Endothelial cell of umbilical vein (primary cell): Measurements from ENCODE around the gene TMTC1. TPM values are rescaled to one million over a fixed set of nuclear protein-coding genes. Genes with fewer than 3 reads are reported as not detected.

ENCODE experiments used
- BruUV-seq: library from RNA; stranded (reverse); fragments of 400-500 nt; replicated peaks from 2 replicates; lab custom pipeline; 2021; lab: Mats Ljungman, UMichigan
- CTCF ChIA-PET: fragments of 300-600, 350-600 bp; sonication (Branson Sonifier 250); formaldehyde crosslinking; loops from one replicate; lab custom pipeline; 2021; ENCODE audit warnings: antibody characterized with exemption, inconsistent platforms; lab: Charles Lee
- POLR2A ChIA-PET: fragments of 300-600, 350-600 bp; sonication (Branson Sonifier 250); formaldehyde crosslinking; loops from one replicate; lab custom pipeline; 2021; ENCODE audit warnings: antibody characterized with exemption, inconsistent platforms; lab: Charles Lee
- DNase-seq: peaks from one replicate; pipeline ENCODE4 v3.0.0-alpha.2; 2011; ENCODE audit warnings: low read depth, low spot score
- FAIRE-seq: peaks from 2 replicates; lab custom pipeline; 2011; peaks lifted over from hg19 to GRCh38; lab: Jason Lieb, UNC
- H2AFZ ChIP-seq: 2 replicates; pipeline ENCODE4 v1.6.0; 2012; ENCODE audit warnings: low read depth, low read length, control low read depth, inconsistent platforms
- H3K27ac ChIP-seq: 2 replicates; pipeline ENCODE4 v1.5.1; 2011; ENCODE audit warnings: low read depth, mild to moderate bottlenecking, control low read depth, low read length, moderate library complexity; ENCODE audit not compliant: insufficient read depth
- H3K27me3 ChIP-seq, 2 experiments: 2 replicates each; pipeline versions ENCODE4 v1.6.0 to v1.6.1; 2011; ENCODE audit warnings: low read length in 2 of 2, mixed read lengths in 1 of 2; ENCODE audit not compliant: control insufficient read depth in 2 of 2, insufficient read depth in 2 of 2
- H3K36me3 ChIP-seq, 2 experiments: 2 replicates in 1 of 2; 3 replicates in 1 of 2; pipeline ENCODE4 v1.5.1; 2011; ENCODE audit warnings: low read length in 2 of 2, mild to moderate bottlenecking in 1 of 2, moderate library complexity in 1 of 2; ENCODE audit not compliant: control insufficient read depth in 2 of 2, insufficient read depth in 2 of 2; ENCODE audit errors: extremely low read depth in 1 of 2
- H3K4me1 ChIP-seq: 3 replicates; pipeline ENCODE4 v1.5.1; 2011; ENCODE audit warnings: mild to moderate bottlenecking, low read length; ENCODE audit not compliant: control insufficient read depth, insufficient read depth; ENCODE audit errors: extremely low read depth
- H3K4me2 ChIP-seq: 2 replicates; pipeline ENCODE4 v1.6.1; 2011; ENCODE audit warnings: low read length, control low read depth, mixed read lengths; ENCODE audit not compliant: insufficient read depth
- H3K4me3 ChIP-seq, 3 experiments: fragments of 200-600 bp in 1 of 3; sonication (generic), shearing (Covaris generic) in 1 of 3; replicated peaks in 1 of 3; 2 replicates each; pipeline ENCODE4 v1.5.1; 2011 to 2016; ENCODE audit warnings: control low read depth in 3 of 3, low read length in 3 of 3, mild to moderate bottlenecking in 2 of 3, inconsistent platforms in 1 of 3, low read depth in 1 of 3, moderate library complexity in 1 of 3; ENCODE audit not compliant: insufficient read depth in 1 of 3
- H3K79me2 ChIP-seq: 2 replicates; pipeline ENCODE4 v1.6.0; 2012; ENCODE audit warnings: low read length, inconsistent platforms; ENCODE audit not compliant: control insufficient read depth, insufficient read depth
- H3K9ac ChIP-seq: replicated peaks from 2 replicates; pipeline ENCODE3; 2011; ENCODE audit warnings: low read length, control low read depth; ENCODE audit not compliant: insufficient read depth; ENCODE audit errors: extremely low read depth
- H3K9me1 ChIP-seq: replicated peaks from 3 replicates; pipeline ENCODE4 v1.6.0; 2011; ENCODE audit warnings: mild to moderate bottlenecking, low read length; ENCODE audit not compliant: control insufficient read depth, insufficient read depth; ENCODE audit errors: extremely low read depth
- H3K9me3 ChIP-seq: replicated peaks from 2 replicates; pipeline ENCODE4 v1.5.1; 2012; ENCODE audit warnings: low read length, inconsistent platforms; ENCODE audit not compliant: control insufficient read depth, insufficient read depth
- H4K20me1 ChIP-seq: replicated peaks from 2 replicates; pipeline ENCODE3; 2011; ENCODE audit warnings: mild to moderate bottlenecking, low read length; ENCODE audit not compliant: control insufficient read depth, insufficient read depth; ENCODE audit errors: extremely low read depth
- EZH2 ChIP-seq: IDR thresholded peaks from 2 replicates; pipeline ENCODE4 v1.6.1; 2012; ENCODE audit warnings: borderline replicate concordance, low read depth, mild to moderate bottlenecking, moderate library complexity, low read length, inconsistent platforms; ENCODE audit not compliant: severe bottlenecking
- FOS ChIP-seq: IDR thresholded peaks from 2 replicates; pipeline ENCODE4 v1.6.1; 2011; ENCODE audit warnings: mild to moderate bottlenecking, low read length, moderate library complexity, borderline replicate concordance; ENCODE audit not compliant: insufficient read depth
- GATA2 ChIP-seq: IDR thresholded peaks from 2 replicates; pipeline ENCODE4 v1.7.0; 2011; ENCODE audit warnings: low read depth, mild to moderate bottlenecking, moderate library complexity, mixed read lengths, low read length; ENCODE audit not compliant: insufficient read length, insufficient read depth
- JUN ChIP-seq: IDR thresholded peaks from 2 replicates; pipeline ENCODE4 v1.6.1; 2011; ENCODE audit warnings: borderline replicate concordance, low read depth; ENCODE audit not compliant: insufficient read length, insufficient read depth
- MYC ChIP-seq: IDR thresholded peaks from one replicate; pipeline ENCODE4 v1.6.1; 2011; ENCODE audit warnings: mild to moderate bottlenecking, low read depth, low read length
- POLR2A ChIP-seq: IDR thresholded peaks from 2 replicates; pipeline ENCODE4 v1.6.1; 2012; ENCODE audit warnings: low read depth, mild to moderate bottlenecking, control low read depth, low read length
- POLR2AphosphoS5 ChIP-seq: IDR thresholded peaks from 2 replicates; pipeline ENCODE4 v1.6.1; 2012; ENCODE audit warnings: low read depth, mild to moderate bottlenecking, control low read depth, low read length, moderate library complexity; ENCODE audit not compliant: insufficient read depth
- dilution Hi-C: fragments of 300-500 bp; cut with MboI; formaldehyde crosslinking; loops from one replicate; pipeline ENCODE4 v1.15.0; 2019; ENCODE audit warnings: low sequenced_read_pairs; ENCODE audit not compliant: extremely low pct_ligation_motif_present
- intact Hi-C: fragments of 100-400 bp; cut with micrococcal nuclease; formaldehyde crosslinking; loops from one replicate; pipeline ENCODE4 v1.10.0; 2022
- polyA plus RNA-seq, 4 experiments: library from polyadenylated mRNA; depleted of rRNA in 3 of 4; stranded (reverse) in 3 of 4; unstranded in 1 of 4; fragments of >200 nt; gene quantifications; 2 replicates each; pipeline versions ENCODE4 v1.2.1 to v1.2.3, GENCODE V29; 2011 to 2012; ENCODE audit warnings: missing spikeins in 1 of 4
- total RNA-seq: library from RNA; stranded (reverse); gene quantifications from 2 replicates; pipeline ENCODE4 v1.2.3, GENCODE V29; 2021
- TF ChIP-seq, protein P1 (sequence below), 2 donors: IDR thresholded peaks; 1 replicate in 1 of 2; 2 replicates in 1 of 2; pipeline ENCODE4 v1.5.1; 2011; ENCODE audit warnings: low read length in 2 of 2, mild to moderate bottlenecking in 2 of 2, moderate library complexity in 2 of 2, control low read depth in 1 of 2, inconsistent platforms in 1 of 2, low read depth in 1 of 2; ENCODE audit not compliant: insufficient read depth in 1 of 2; ENCODE audit errors: extremely low read depth in 1 of 2
- TF ChIP-seq, protein P2 (sequence below): IDR thresholded peaks from 2 replicates; pipeline ENCODE4 v1.6.1; 2011; ENCODE audit not compliant: insufficient read depth, insufficient read length

TMTC1 gene
- total and polyA plus RNA-seq, 2 donors (not counting 3 experiments of a cell fraction or from before 2014, with no cell fraction given), result 5.4 to 5.9 TPM

DNA sequence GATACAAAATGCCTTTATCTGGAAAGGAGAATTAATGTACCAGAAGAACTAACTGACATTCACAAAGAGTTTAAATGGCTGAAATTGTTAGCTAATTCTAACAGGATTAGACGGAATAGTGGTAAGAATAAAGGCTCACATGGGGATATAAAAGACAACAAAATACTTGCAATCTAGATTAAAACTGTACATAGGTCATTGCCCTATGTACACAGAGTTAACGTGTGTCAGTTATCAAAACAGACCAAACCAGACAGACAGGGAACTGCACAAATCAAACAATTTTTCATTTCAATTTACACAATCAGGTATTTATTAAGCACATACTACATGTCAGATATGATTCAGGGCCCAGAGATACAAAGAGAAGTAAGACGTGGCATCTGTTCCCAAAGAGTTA is 12.6 kb downstream of the TMTC1 start:
- no peak overlapping the region for H3K4me2 ChIP-seq
- BruUV-seq, result no TSS peak

More for the DNA sequence above, 12.6 kb downstream of the TMTC1 start:
- ChIA-PET CTCF (no interaction called here), POLR2A (no interaction called here)
- dilution Hi-C loops, result no loop called here
- Histone ChIP-seq H3K9me3 (no peaks in the 10 kb centered on the region), H3K79me2 (no peaks in the 10 kb centered on the region), H3K27me3 (no peaks in the 10 kb centered on the region), H3K9me1 (no peaks in the 10 kb centered on the region), H3K27ac (no peak overlapping the region), H3K9ac (no peak overlapping the region), H4K20me1 (no peaks in the 10 kb centered on the region), H3K4me3 (no peak overlapping the region), H3K36me3 (no peaks in the 10 kb centered on the region), H3K4me1 (no peaks in the 10 kb centered on the region), H2AFZ (no peak overlapping the region)
- DNase-seq (no peak), FAIRE-seq (no peak)
- TF ChIP-seq, protein P1, sequence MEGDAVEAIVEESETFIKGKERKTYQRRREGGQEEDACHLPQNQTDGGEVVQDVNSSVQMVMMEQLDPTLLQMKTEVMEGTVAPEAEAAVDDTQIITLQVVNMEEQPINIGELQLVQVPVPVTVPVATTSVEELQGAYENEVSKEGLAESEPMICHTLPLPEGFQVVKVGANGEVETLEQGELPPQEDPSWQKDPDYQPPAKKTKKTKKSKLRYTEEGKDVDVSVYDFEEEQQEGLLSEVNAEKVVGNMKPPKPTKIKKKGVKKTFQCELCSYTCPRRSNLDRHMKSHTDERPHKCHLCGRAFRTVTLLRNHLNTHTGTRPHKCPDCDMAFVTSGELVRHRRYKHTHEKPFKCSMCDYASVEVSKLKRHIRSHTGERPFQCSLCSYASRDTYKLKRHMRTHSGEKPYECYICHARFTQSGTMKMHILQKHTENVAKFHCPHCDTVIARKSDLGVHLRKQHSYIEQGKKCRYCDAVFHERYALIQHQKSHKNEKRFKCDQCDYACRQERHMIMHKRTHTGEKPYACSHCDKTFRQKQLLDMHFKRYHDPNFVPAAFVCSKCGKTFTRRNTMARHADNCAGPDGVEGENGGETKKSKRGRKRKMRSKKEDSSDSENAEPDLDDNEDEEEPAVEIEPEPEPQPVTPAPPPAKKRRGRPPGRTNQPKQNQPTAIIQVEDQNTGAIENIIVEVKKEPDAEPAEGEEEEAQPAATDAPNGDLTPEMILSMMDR (IDR thresholded peaks at IDR 0.05; ENCODE audit: extremely low read depth in 1 of 2, insufficient read depth in 1 of 2, low read depth in 1 of 2, low read length in 2 of 2), result no peak
- TF ChIP-seq EZH2, result no peak
- TF ChIP-seq POLR2AphosphoS5, result no peak
- no peak for TF ChIP-seq GATA2
- no peak for TF ChIP-seq JUN
- no peak for TF ChIP-seq POLR2A
- TF ChIP-seq FOS, result no peak
- no peak for TF ChIP-seq MYC
- TF ChIP-seq, protein P2, sequence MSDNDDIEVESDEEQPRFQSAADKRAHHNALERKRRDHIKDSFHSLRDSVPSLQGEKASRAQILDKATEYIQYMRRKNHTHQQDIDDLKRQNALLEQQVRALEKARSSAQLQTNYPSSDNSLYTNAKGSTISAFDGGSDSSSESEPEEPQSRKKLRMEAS, result no peak
- intact Hi-C loops, result no loop called here
